GM21528 (cell line): Measurements from ENCODE around the gene SLC38A6.

Source experiments
- ATAC-seq: cut with Tn5 transposase; IDR thresholded peaks from one replicate; pipeline ENCODE4 v1.9.1; 2021; ENCODE audit warnings: mild to moderate bottlenecking, moderate library complexity; ENCODE audit not compliant: unreplicated experiment, low FRiP score

The SLC38A6 gene

DNA sequence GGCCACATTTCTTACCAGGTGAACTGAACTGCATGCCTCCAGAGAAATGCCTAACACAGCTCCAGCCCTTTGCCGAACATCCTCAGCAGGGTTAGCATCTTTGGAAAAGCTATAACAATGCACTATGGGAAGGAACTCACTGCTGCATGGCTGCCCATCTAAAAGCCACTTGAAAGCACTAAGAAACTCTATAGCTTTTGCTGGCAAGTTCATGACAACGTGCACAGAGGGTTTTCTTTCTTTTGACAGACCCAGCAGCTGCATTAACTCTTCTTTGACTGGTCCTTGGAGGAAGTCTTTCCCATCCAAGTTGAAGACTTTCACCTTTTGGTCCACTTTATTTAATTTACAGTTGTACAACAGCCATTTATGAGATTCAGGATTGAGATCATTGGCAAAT, 5.5 kb upstream of the SLC38A6 start:
- ATAC-seq = no peak

DNA sequence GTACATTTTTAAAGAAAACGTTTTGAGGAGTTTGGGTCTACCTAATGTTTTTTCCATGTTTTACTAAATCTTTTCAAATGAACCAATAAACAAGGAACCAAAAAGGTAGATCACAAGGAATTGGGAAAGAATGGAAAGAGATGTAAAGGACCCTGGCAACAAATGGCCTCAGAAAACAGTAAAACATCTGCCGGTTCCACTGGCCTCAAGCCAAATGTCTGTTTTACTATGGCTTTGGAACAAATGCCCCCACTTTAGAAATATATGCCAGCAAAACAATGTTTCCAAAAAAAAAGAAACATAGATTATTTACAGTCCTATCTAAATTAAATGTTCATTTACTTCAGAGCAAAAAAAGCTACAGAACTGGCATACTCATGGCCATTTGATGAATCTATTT, 3.2 kb upstream of the SLC38A6 start:
- ATAC-seq = no peak

DNA sequence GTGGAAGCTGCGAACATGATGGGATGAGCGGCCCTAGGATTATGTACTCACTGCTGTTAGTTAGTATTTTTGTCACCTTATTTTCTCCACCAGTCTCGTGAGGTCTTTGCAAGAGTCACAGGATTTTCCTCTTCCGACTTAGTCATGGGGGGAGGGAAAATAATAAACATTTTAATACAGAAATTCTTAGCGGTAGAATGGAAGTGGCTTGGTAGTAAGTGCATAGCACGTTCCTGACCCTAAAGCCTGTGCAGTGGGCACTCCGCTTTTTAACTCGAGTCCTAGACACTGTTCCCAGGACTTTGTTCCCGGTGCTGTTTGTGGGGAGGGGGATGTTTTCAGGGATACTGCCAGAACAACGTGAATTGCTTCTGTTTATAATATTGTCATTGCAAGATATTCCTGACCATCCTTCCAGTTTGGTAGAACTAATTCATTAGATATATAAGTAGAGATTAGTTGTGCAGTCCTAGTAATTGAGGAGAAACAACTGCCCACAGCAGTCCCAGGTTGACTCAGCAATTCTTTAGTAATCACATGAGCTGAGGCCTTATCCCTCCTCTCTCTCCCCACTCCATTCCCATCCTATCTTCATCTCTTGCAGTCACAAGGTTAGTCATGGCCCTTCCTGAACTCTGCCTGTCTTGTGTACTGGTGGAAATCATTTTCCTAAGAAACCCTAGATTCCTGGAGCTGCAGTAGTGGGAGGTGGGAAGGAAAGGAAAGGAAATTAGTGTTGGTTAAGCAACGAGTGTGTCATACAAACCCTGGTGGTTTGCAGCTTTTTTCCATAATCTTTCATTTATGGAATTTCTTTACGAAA, 799 bp downstream of the SLC38A6 start:
- no peak for ATAC-seq

DNA sequence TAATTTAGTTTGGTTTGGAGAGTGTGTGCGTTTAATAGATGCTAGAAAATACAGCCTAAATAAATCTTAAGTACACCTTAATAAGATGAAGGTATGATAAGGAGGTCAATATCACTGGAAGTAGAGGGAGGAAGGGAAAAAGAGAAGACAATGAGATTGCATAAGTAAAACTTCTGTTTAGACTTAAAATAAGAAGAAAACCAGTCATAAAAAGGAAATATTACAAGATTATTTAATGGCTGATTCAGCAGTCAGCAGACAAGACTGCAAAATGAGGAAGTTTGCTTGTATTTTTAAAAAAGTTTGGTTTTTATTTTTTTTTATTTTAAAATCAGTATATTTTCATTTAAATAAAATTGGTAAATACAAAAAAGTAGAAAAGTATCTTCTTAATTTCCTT, 3.2 kb downstream of the SLC38A6 start:
- no peak for ATAC-seq

DNA sequence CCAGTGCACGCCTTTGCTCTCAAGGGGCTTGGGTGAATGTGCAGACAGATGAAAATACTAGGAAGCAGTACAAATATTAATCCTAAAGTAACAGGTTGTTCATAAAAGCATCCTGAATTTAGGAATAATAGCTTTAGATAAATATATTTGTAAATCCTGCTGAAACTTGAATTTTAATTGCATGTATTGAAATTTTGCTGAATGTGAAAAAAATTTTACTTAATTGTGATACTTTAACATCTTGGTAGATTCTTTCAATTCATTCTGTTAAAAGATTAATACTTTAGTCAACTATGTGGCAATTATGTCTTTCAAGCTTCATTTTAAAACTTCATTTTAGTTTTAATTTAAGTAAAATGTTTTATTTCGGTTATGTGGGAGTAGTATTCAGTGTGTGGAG, 5.5 kb downstream of the SLC38A6 start:
- ATAC-seq = no peak

DNA sequence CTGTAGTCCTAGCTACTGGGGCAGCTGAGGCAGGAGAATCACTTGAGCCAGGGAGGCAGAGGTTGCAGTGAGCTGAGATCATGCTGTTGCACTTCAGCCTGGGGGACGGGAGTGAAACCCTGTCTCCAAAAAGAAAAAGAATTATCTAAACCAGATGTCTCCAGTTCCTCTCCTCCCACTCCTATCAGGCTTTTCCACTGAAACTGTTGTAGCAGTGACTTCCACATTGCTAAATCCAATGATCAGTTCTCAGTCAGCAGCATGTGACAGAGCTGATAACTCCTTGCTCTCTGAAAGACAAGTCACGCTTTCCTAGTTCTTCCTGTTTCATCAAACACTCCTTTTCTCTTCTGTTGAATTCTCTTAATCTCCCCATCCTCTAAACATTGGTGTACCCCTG, 8.6 kb downstream of the SLC38A6 start:
- no peak for ATAC-seq

DNA sequence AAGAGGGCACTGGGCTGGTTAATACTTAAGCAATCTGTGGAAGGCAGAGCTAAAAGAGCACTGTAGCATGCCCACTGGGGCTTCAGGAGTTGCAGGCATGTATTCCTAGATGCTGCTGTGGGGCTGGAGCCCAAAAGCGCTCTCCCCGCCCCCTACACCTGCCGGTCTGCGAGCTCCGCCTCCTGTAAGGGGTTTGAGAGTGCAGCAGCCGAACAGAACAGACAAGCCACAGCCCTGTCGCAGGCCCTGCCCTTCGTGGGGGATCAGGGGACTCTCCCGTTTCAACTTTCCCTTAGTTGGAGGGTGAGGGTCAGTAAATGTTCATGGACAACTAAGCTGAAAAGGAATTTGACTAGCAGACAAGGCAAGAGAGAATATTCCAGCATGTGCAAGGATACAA, 17.6 kb downstream of the SLC38A6 start:
- ATAC-seq = no peak

DNA sequence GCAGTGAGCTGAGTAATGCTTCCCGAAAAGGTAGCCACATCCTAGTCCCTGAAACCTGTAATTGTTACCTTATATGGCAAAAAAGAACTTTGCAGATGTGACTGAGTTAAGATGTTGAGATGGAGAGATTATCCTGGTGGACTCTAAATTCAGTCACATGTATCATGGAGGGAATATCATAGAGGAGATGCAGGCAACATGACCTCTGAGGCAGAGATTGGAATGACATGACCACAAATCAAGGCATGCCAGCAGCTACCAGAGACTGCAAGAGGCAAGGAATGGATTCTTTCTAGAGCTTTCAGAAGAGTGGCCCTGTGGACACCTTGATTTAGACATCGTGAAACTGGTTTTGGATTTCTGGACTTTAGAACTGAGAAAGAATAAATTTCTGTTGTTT, 18.5 kb downstream of the SLC38A6 start:
- no peak for ATAC-seq

DNA sequence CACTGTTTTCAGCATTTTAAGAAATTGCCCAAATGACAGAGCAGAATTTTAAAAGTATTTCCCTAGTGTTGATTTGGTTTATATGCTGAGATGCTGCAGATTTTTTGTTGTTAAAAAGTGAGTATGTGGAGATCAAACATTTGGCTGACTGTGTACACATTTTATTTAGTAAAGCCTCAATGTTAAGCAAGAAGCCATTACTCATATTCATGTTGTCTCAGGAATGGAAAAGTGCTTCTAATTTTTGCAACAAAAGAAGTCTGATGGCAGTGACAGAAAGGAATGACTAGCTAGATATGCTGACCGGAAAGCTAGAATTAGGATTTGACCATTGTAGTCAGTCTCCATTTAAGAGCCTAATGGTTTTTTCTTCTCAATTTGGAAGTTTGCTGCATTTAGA, 22.5 kb downstream of the SLC38A6 start:
- no peak for ATAC-seq

DNA sequence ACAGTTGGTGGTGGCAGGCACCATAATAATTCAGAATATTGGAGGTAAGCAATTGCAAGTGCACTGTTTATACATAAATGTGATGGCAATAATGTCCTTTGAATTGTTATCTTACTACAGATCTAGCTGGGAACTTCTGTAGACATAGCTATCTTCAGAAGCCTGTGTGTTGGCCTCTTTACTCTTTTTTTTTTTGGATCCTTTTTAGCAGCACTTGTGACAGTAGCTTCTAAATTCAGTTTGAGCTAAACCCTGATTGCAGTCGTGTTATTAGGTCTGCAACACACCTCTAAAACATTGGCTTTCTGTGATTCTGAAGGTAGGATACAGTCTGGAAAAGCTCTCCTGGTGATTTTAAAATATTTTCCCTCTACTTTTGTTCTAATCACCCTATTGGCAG, 38.5 kb downstream of the SLC38A6 start:
- ATAC-seq = no peak

DNA sequence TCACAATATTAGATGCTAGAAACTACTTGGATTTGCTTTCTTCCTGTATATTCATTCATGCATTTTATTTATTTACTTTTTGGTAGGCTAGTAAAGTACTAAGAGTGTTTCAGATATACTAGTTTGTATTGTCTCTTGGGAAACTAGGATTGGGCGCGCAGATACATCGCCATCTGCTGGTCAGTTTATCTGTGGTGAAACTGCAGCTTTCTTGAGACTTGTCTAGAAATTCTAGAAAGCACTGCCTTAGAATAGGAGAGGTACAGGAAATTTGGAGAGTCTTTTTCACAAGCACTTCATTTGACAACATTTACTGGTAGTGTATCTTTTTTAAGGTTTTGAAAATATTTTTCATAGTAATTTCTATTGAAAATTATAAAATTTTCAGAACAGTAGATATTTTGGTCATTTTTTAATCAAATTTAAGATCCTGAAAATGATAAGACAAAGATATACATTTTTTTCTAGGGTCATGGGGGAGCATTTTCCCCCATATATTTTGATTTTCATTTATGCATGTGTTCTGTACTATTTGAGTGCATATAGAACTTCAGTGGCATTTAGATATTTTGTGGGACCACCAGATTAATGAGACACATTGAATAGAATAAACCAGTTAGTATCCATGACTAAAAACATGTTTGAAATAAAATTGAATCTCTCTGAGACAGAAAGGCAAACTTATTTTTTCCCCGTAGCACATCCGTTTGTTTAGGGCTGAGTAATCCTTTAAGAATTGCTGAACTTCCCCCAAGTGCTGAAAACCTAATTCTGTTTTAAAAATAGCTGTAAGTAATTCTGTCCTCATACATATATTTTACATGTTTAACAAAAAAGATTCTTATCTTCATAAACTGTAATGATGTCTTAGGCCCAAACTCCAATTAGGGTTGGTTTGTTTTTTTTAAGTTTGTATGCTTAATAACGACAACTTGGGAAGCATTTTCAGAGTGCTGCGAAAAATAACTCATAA, 44.5 kb downstream of the SLC38A6 start:
- peak; percentile 68 for ATAC-seq

DNA sequence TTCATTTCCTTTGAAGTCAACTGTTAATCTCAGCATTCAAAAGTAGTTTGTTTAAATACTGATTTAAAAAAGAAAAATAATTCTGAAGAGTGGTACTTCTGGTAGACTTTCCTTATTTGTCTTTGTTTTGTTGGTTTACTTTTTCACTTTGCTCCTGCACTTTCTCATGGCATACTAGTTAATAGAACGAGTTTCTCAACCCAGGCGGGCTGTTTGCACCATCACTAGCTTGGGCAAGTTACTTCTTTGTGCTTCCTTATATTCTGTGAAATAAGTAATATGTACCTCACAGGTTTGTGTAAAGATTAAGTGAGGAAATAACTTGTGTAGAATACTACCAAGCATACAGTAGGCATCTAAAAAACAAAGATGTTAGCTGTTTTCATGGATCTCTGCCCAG, 45.5 kb downstream of the SLC38A6 start:
- ATAC-seq = no peak

DNA sequence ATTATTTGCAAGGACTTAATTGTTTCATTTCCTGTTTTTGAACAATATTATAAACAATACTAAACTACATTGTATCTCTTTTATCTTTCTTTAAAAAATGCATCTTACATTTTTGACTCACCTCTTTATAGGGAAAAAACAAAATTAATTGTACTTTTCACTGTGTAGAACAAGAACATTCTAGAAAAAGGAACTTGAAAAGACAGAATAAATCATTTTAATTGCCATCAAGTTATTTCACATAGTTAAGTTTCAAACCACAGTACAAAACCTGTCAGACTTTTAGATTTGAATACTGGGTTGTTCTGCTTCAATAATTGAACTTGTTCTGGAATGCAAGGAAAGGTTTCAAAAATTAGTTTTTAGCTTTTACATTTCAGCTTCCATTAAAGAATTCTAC, 50.0 kb downstream of the SLC38A6 start:
- no peak for ATAC-seq

DNA sequence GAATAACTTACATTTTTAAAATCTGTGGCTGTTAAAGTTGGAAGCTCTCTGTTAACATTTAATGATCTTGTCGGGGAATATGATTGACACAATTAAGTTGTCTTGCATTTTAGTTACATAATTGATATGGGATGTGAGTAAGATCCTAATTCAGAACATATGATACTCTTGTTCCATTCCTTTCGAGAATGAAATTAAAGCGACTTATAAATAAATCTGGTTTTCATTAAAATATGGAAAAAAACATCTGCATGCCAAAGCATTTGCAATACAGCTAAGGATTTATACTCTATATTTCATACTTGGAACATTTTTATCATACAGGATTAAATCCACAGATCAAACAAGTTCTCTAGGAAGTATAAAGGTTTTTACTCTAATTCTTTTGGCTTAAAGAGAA, 52.0 kb downstream of the SLC38A6 start:
- no peak for ATAC-seq

DNA sequence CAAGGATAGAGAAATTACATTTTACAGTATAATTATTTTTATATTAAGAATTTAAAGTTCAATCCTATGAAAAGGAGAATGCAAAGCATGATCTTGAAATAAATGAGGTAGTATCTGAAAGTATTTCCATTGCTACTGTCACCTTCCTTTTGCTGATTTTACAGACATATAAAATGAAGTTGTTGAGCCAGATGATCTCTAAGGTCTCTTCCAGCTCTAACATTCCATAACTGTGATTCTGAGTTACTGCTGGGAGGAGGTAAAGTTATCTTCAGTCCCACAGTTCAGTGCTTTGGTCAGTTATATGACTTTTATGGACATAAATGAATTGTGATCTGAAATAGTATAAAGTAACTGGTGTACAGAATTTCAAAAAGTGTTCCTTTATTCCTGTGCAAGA, 52.8 kb downstream of the SLC38A6 start:
- no peak for ATAC-seq

DNA sequence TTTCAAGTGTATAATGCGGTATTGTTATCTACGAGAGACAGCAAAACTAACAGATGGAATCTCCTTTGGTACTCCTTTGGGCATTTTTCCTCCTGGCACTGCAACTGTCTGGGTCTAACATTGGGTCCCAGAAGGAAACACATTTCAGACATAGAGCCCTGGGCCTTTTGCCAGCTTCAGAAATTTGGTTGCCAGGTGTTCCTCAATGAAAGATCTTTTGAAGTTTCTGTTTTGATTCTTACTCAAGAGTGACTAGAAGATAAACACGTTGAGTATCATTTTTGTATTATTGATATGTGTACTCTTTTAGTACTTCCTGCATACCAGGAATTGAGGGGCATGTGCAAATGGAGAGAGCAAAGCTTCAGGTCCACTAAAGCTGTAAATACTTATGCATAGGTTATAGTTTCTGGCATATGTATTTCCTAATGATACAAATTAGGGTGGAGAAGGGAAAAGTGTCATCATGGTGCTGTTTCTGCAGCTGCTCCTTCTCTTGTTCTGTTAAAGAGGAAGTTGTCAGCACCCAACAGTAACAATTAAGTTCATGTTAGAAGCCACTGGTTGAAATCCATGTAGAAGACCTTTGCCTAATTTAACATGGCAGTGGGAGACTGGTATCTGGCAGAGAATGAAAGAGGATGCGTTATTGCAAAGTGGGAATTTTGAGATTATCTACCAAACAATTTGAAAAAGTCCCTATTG, 53.5 kb downstream of the SLC38A6 start:
- peak; percentile 87 for ATAC-seq

DNA sequence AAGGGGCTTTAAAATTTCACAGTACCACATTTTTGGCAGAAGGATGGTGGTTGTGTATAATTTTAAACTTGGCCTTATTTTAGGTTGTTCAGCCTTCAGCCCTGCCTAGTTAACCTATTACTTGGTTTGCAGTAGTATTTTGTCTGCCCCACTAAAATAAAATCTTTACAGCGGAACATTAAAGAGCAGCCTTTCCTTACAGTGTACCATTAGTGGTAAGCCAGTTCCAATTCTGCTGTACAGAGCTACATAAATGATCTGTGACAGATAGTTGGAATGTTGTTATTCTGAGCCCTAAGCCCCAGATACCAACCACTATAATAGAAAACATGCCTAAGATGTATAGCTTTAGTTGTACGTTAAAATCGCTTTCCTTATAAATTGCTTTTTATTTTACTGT, 56.2 kb downstream of the SLC38A6 start:
- no peak for ATAC-seq

DNA sequence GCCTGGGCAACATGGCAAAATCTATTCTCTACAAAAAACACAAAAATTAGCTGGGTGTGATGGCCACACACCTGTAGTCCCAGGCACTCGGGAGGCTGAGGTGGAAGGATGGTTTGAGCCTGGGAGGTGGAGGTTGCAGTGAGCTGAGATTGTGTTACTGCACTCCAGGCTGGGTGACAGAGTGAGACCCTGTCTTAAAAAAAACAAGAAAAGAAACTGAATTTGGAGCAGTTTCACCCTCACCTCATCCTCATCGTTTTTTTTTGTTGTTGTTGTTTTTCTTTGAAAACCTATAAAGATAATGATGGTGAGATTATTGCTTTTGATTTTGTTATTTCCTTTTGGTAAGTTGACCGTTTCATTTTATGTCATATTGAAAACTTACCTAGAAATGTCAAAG, 60.7 kb downstream of the SLC38A6 start:
- no peak for ATAC-seq

DNA sequence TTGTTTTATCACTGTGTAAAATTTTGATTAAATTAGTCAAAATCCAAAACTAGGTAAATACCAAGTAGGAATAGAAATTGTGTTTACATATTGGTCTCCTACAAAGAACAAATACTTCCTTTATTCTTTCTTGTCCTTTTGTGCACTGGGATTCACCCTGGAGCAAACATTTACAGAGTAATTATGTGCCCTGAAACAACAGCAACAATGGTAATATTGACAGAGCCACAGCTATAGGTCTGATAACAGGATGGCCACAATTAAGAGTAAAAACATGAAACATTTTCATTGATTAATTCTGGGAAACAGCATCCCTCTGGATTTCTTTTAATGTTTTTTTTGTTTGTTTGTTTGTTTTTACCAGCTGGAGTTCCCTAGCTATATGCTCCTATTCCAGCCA, 61.2 kb downstream of the SLC38A6 start:
- ATAC-seq = no peak

DNA sequence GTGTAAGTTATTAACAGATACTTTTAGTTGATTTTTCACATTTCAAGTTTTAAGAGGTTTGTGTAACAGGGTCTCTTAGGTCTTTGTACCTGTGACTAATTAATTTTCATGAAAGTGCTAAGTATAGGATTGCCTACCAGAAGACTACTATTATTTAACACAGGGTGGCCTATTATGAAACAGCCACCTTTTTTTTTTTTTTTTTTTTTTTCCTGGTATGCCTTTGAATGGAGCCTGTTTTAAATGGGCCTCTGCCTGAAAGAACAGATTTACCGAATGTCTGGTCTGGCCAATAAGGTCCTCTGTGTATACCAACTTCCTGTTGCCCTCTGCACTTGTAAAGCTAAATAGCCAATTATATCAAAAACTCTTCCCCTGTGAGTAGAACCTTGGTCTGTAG, 62.5 kb downstream of the SLC38A6 start:
- no peak for ATAC-seq

DNA sequence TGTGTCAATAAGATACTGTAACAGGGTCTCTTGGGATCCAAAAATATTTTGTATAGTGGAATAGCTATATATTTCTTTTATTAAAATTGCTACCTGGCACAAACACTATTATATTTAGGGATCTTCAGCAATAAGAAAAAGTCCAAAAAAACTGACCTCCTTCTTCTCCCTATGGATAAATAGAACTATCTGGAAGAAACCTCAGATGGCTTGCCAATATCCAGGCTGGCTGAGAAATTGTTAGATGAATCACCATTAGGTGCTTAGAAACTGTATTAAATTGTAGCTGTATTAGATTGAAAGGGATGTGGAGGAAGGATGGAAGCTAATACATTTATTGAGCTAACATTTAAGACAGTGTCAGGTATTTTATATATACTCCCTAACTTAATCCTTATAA, 66.0 kb downstream of the SLC38A6 start:
- no peak for ATAC-seq
